Karpas-422 (cell line): ENCODE data around the gene COMMD10. TPM values are rescaled to one million over a fixed set of nuclear protein-coding genes. Genes with fewer than 3 reads are reported as not detected.
"Not testable (repeated sequence)": the region's sequence is repeated elsewhere in the genome, so short reads cannot be mapped to it uniquely, and the experiment has no call there.

Source experiments
- DNase-seq: peaks from one replicate; pipeline ENCODE4 v3.0.0-alpha.2; 2015
- H2AFZ ChIP-seq: fragments of 200-600 bp; sonication (generic); 2 replicates; pipeline ENCODE4 v1.6.1; 2014; ENCODE audit warnings: antibody characterized with exemption, low read length, mixed read lengths
- H3K27ac ChIP-seq: fragments of 200-600 bp; sonication (generic); 2 replicates; pipeline ENCODE4 v1.5.1; 2014; ENCODE audit warnings: mild to moderate bottlenecking, low read length, moderate library complexity
- H3K27me3 ChIP-seq: fragments of 200-600 bp; sonication (generic); 2 replicates; pipeline ENCODE4 v1.6.1; 2014; ENCODE audit warnings: low read length, mixed read lengths
- H3K36me3 ChIP-seq: fragments of 200-600 bp; sonication (generic); 2 replicates; pipeline ENCODE4 v1.6.1; 2014; ENCODE audit warnings: low read length, mixed read lengths; ENCODE audit not compliant: insufficient read depth
- H3K4me1 ChIP-seq: fragments of 200-600 bp; sonication (generic); 2 replicates; pipeline ENCODE4 v1.6.1; 2014; ENCODE audit warnings: mild to moderate bottlenecking, low read length, mixed read lengths
- H3K4me2 ChIP-seq: fragments of 200-600 bp; sonication (generic); 2 replicates; pipeline ENCODE4 v1.6.1; 2014; ENCODE audit warnings: low read length, low read depth, mild to moderate bottlenecking; ENCODE audit not compliant: poor library complexity, severe bottlenecking
- H3K4me3 ChIP-seq: fragments of 200-600 bp; sonication (generic); 2 replicates; pipeline ENCODE4 v1.5.1; 2014; ENCODE audit warnings: mild to moderate bottlenecking, antibody characterized with exemption, low read length, mixed read lengths
- H3K79me2 ChIP-seq: fragments of 200-600 bp; sonication (generic); 2 replicates; pipeline ENCODE4 v1.6.1; 2014; ENCODE audit warnings: mild to moderate bottlenecking, low read length, mixed read lengths
- H3K9ac ChIP-seq: fragments of 200-600 bp; sonication (generic); 2 replicates; pipeline ENCODE4 v1.6.0; 2014; ENCODE audit warnings: low read length
- H3K9me2 ChIP-seq: fragments of 200-600 bp; sonication (generic), shearing (Covaris generic); replicated peaks from 2 replicates; pipeline ENCODE4 v1.6.0; 2014; ENCODE audit warnings: mild to moderate bottlenecking, low read length, moderate library complexity; ENCODE audit not compliant: insufficient read depth
- H3K9me3 ChIP-seq: fragments of 300-700, 200-600 bp; sonication (generic); 2 replicates; pipeline ENCODE4 v1.6.1; 2014; ENCODE audit warnings: low read length, mixed read lengths
- H4K20me1 ChIP-seq: fragments of 200-600 bp; sonication (generic); 2 replicates; pipeline ENCODE4 v1.6.1; 2014; ENCODE audit warnings: mild to moderate bottlenecking, antibody characterized with exemption, low read length, low read depth; ENCODE audit not compliant: insufficient read depth
- total RNA-seq: library from RNA; depleted of rRNA; stranded (reverse); fragments of >200 nt; shearing (Covaris generic); gene quantifications from 2 replicates; pipeline ENCODE4 v1.2.3, GENCODE V29; 2014; ENCODE audit warnings: low replicate concordance

Gene COMMD10
- total RNA-seq, 1 experiment from 2014 or later: 80.6 TPM

DNA sequence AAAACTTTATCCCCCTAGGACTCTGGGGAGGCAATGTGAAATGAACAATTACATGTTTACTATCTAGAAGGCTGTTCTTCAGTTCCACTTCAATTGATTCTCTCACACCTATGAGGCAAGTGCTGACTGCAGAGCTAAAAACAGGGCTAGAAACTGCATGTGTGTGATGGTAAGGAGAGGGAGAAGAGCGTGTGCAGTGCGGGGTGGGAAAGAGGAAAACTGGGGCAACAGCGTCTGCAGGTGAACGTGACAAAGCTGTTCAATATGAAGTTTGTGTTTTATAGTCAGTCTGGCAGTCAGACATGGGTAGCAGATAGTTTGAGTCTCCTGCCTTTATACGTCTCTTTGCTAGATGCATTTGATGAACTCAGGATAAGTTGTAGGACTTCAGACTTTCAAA is 6.6 kb upstream of the COMMD10 start:
- Histone ChIP-seq H3K27me3 (no peaks in the 10 kb centered on the region), H3K4me1 (peaks cover 32% of the 10 kb centered on the region), H3K9me2 (no peaks in the 10 kb centered on the region), H2AFZ (no peak overlapping the region), H3K4me3 (no peak overlapping the region), H3K9me3 (no peaks in the 10 kb centered on the region), H3K79me2 (no peaks in the 10 kb centered on the region), H3K36me3 (no peaks in the 10 kb centered on the region; the same call in 1 of the 2 replicates), H3K27ac (no peak overlapping the region), H3K4me2 (no peak overlapping the region), H3K9ac (no peak overlapping the region), H4K20me1 (no peaks in the 10 kb centered on the region)
- no peak for DNase-seq

DNA sequence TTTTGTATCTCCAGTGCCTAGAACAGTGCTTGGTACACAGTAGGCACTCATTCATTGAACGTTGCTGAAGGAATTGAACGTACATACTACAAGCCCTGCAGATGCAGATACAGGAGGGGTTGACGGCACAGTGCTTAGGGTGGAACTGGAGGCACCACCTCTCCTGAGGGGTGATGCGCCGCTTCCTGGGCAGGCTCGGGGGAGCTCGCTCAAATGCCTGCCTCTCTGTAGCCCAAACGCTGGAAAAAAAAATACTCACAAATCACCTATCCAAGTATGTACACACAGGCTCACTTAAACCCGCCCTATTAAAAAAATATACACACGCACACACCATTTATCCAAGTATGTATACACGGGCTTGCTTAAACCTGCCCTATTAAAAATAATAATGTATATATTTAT is 536 bp upstream of the COMMD10 start:
- no peaks in the 10 kb centered on the region for H3K27me3 ChIP-seq
- no peaks in the 10 kb centered on the region for H3K9me2 ChIP-seq
- H4K20me1 ChIP-seq: no peaks in the 10 kb centered on the region
- peak overlapping the region; percentile 75 for H3K9ac ChIP-seq
- no peak overlapping the region for H2AFZ ChIP-seq
- peaks cover 10% of the 10 kb centered on the region; the same call in 1 of the 2 replicates for H3K36me3 ChIP-seq
- H3K4me3 ChIP-seq: peak overlapping the region; percentile 75
- peak overlapping the region; percentile 94 for H3K4me2 ChIP-seq
- H3K9me3 ChIP-seq: no peaks in the 10 kb centered on the region
- peak; percentile 83 for DNase-seq
- peak overlapping the region; percentile 67 for H3K27ac ChIP-seq
- peaks cover 34% of the 10 kb centered on the region for H3K4me1 ChIP-seq
- peaks cover 47% of the 10 kb centered on the region for H3K79me2 ChIP-seq

DNA sequence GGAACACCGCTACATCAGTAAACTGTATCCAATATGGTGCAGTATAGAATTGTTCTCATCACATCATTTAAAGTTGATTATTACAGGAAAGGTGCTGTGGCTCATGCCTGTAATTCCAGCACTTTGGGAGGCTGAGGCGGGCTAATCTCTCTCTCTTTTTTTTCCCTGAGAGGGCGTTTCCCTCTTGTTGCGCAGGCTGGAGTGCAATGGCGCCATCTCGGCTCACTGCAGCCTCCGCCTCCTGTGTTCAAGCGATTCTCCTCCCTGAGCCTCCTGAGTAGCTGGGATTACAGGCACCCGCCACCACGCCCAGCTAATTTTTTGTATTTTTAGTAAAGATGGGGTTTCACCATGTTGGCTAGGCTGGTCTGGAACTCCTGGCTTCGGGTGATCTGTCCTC is 1.5 kb downstream of the COMMD10 start:
- H3K9ac ChIP-seq, H3K9me3 ChIP-seq, DNase-seq, H3K27me3 ChIP-seq, H4K20me1 ChIP-seq, H2AFZ ChIP-seq, H3K9me2 ChIP-seq: not testable (repeated sequence)
- Histone ChIP-seq H3K4me1 (peaks cover 48% of the 10 kb centered on the region), H3K79me2 (peaks cover 65% of the 10 kb centered on the region), H3K4me2 (peak overlapping the region; percentile 94), H3K27ac (0 out of 2 replicates have a peak overlapping the region, but pooled peaks have one; percentile 67), H3K4me3 (peak overlapping the region; percentile 75), H3K36me3 (peaks cover 21% of the 10 kb centered on the region; the same call in 1 of the 2 replicates)

DNA sequence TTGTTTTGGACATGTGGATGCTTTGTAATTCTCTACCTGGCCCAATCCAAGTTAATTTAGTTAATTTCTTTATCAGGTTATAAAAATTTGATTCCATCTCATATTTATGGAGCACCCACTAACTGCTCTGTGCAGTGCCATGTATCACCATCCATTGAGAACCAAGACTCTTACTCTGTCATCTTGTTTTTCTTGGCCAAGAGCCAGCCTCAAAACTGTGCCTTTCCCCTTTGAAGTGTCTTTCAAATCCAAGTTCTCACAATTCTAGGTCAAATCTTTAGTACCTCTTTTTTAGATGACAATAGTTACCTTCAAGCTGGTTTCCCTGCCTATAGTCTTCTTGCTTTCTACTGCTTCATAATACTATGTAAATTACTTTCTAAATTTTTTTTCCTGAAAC is 3.2 kb downstream of the COMMD10 start:
- no peaks in the 10 kb centered on the region for H3K27me3 ChIP-seq
- H3K79me2 ChIP-seq: peaks cover 65% of the 10 kb centered on the region
- no peaks in the 10 kb centered on the region for H3K9me3 ChIP-seq
- H3K4me2 ChIP-seq: no peak overlapping the region
- no peak overlapping the region for H2AFZ ChIP-seq
- DNase-seq: no peak
- peaks cover 37% of the 10 kb centered on the region; the same call in 1 of the 2 replicates for H3K36me3 ChIP-seq
- H3K9ac ChIP-seq: no peak overlapping the region
- no peaks in the 10 kb centered on the region for H3K9me2 ChIP-seq
- H4K20me1 ChIP-seq: no peaks in the 10 kb centered on the region
- H3K4me3 ChIP-seq: no peak overlapping the region
- peaks cover 48% of the 10 kb centered on the region for H3K4me1 ChIP-seq
- H3K27ac ChIP-seq: no peak overlapping the region

DNA sequence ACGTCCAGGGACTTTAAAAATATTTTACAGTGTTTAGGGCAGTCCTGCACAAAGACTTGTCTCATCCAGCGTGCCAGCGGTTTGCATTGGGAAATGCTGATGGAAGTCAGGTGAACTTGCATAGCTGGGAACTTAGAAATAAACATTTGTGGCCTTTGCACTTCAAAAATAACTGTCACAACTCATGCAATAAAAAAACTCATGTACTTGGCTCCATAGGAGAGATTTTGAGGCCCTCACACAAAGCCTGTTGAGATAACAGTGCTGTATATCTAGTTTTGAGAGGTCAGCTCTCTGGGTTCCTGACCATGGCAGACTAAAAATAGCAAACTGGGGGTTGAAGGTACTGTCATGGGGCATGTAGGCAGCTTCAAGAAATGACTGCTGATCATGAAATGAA is 5.5 kb downstream of the COMMD10 start:
- no peaks in the 10 kb centered on the region for H3K27me3 ChIP-seq
- no peaks in the 10 kb centered on the region for H4K20me1 ChIP-seq
- H3K9ac ChIP-seq: no peak overlapping the region
- H2AFZ ChIP-seq: no peak overlapping the region
- H3K36me3 ChIP-seq: peaks cover 58% of the 10 kb centered on the region; the same call in 1 of the 2 replicates
- H3K4me1 ChIP-seq: peaks cover 36% of the 10 kb centered on the region
- H3K4me3 ChIP-seq: no peak overlapping the region
- no peaks in the 10 kb centered on the region for H3K9me2 ChIP-seq
- DNase-seq: no peak
- H3K79me2 ChIP-seq: peaks cover 57% of the 10 kb centered on the region
- H3K27ac ChIP-seq: no peak overlapping the region
- H3K9me3 ChIP-seq: no peaks in the 10 kb centered on the region
- H3K4me2 ChIP-seq: no peak overlapping the region

DNA sequence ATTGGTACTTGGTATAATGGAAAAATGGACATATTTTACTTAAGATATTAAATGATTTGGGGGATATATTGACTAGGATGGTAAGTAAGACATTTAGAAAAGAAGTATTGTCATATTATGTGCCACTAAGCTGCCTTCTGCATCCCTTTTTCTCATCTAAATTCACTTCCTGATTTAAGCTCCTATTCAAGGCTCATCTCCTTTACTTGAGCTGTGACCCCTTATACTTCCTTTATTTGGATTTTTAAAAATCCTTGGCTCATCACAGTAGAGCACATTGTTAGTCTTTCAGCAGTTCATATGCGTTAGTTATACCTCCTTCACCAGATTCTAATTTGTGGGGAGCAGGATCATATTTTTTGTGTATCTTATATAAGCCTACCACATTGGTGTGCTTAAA is 6.6 kb downstream of the COMMD10 start:
- no peak for DNase-seq
- Histone ChIP-seq H3K4me1 (peaks cover 27% of the 10 kb centered on the region), H3K27ac (no peak overlapping the region), H4K20me1 (no peaks in the 10 kb centered on the region), H3K9me2 (no peaks in the 10 kb centered on the region), H3K36me3 (peaks cover 65% of the 10 kb centered on the region; the same call in 1 of the 2 replicates), H3K9me3 (no peaks in the 10 kb centered on the region), H3K79me2 (peaks cover 46% of the 10 kb centered on the region), H3K9ac (no peak overlapping the region), H3K27me3 (no peaks in the 10 kb centered on the region), H2AFZ (no peak overlapping the region), H3K4me3 (no peak overlapping the region), H3K4me2 (no peak overlapping the region)

DNA sequence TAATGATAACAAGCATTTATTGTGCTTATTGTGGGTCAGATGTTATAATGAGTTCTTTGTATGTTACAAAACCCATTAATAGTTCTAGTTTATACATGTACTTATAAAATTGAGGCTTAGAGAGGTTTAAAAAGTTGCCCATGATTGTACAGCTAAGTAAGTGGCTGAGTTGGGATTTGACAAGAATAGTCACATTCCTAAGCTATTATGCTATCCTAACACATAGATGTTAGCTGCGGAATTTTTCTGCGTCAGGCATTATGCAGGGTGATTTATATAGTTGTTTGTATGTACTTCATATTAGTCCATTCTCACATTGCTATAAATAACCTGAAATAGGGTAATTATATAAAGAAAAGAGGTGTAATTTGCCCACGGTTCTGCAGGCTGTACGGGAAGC is 12.5 kb downstream of the COMMD10 start:
- Histone ChIP-seq H3K36me3 (peaks cover 65% of the 10 kb centered on the region), H2AFZ (no peak overlapping the region), H3K4me2 (no peak overlapping the region), H3K4me3 (no peak overlapping the region), H3K27ac (no peak overlapping the region), H3K27me3 (no peaks in the 10 kb centered on the region), H3K9me2 (no peaks in the 10 kb centered on the region), H4K20me1 (no peaks in the 10 kb centered on the region), H3K4me1 (no peaks in the 10 kb centered on the region), H3K9me3 (no peaks in the 10 kb centered on the region), H3K79me2 (peaks cover 15% of the 10 kb centered on the region), H3K9ac (no peak overlapping the region)
- no peak for DNase-seq

DNA sequence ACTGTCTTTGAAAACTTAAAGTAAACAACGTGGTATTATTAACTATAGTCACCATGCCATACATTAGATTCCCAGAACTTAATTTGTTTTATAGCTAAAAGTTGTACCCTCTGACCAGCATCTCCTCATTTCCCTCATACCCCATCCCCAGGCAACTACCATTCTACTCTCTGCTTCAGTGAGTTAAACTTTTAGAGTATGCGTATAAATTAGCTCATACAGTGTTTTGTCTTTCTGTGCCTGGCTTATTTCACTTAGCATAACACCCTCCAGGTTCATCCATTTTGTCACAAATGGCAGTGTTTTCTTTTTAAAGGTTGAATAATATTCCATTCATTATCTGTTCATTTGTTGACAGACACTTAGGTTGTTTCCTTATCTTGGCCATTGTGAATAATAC is 14.2 kb downstream of the COMMD10 start:
- Histone ChIP-seq H3K79me2 (peaks cover 19% of the 10 kb centered on the region), H3K9me2 (no peaks in the 10 kb centered on the region), H3K4me1 (no peaks in the 10 kb centered on the region), H3K27me3 (no peaks in the 10 kb centered on the region), H3K27ac (no peak overlapping the region), H3K4me2 (no peak overlapping the region), H2AFZ (no peak overlapping the region), H3K9me3 (no peaks in the 10 kb centered on the region), H3K4me3 (no peak overlapping the region), H3K9ac (no peak overlapping the region), H4K20me1 (no peaks in the 10 kb centered on the region), H3K36me3 (peaks cover 51% of the 10 kb centered on the region)
- no peak for DNase-seq

DNA sequence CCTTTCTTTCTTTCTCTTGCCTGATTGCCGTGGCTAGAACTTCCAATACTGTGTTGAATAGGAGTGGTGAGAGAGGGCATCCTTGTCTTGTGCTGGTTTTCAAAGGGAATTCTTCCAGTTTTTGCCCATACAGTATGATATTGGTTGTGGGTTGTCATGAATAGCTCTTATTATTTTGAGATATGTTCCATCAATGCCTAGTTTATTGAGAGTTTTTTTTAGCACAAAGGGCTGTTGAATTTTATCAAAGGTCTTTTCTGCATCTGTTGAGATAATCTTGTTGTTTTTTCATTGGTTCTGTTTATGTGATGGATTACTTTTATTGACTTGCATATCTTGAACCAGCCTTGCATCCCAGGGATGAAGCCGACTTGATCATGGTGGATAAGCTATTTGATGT is 20.1 kb downstream of the COMMD10 start:
- not testable (repeated sequence) for DNase-seq, H3K27ac ChIP-seq, H4K20me1 ChIP-seq, H2AFZ ChIP-seq, H3K27me3 ChIP-seq, H3K4me2 ChIP-seq, H3K4me3 ChIP-seq, H3K4me1 ChIP-seq, H3K9ac ChIP-seq, H3K9me2 ChIP-seq, H3K9me3 ChIP-seq
- Histone ChIP-seq H3K36me3 (peaks cover 18% of the 10 kb centered on the region), H3K79me2 (peaks cover 40% of the 10 kb centered on the region)
